ENCODE data around the gene FARS2. TPM values are rescaled to one million over a fixed set of nuclear protein-coding genes. Genes with fewer than 3 reads are reported as not detected.
A peak's percentile ranks its signal among the peaks of the same experiment; 100 is the strongest.
"Not testable (repeated sequence)": the region's sequence is repeated elsewhere in the genome, so short reads cannot be mapped to it uniquely, and the experiment has no call there.

The FARS2 gene
- total RNA-seq, 2 donors from 2014 or later: 20.7 to 26.4 TPM

- H3K27me3 Mint-ChIP-seq: no peaks in the 10 kb centered on the region
- no peak for DNase-seq
- peaks cover 16% of the 10 kb centered on the region for H3K4me1 Mint-ChIP-seq
- no peak overlapping the region for H3K27ac Mint-ChIP-seq
- no peaks in the 10 kb centered on the region for H3K9me3 ChIP-seq (ENCODE audit: control insufficient read depth, low read length, poor library complexity, severe bottlenecking)
- H3K4me3 Mint-ChIP-seq: no peak overlapping the region
- peaks cover 5% of the 10 kb centered on the region for H3K36me3 Mint-ChIP-seq (ENCODE audit: low read depth)
- ATAC-seq: no peak
Observed at GRCh38 chr6:5676701-5677100, 415.4 kb downstream of the FARS2 start.

GRCh38 chr6:5677219-5678000 lies 416.1 kb downstream of the FARS2 start:
- Mint-ChIP-seq H3K27ac (no peak overlapping the region), H3K4me1 (peaks cover 16% of the 10 kb centered on the region), H3K27me3 (no peaks in the 10 kb centered on the region), H3K36me3 (ENCODE audit: low read depth) (peaks cover 4% of the 10 kb centered on the region), H3K4me3 (no peak overlapping the region)
- DNase-seq (no peak), ATAC-seq (no peak)
- H3K9me3 ChIP-seq (ENCODE audit: control insufficient read depth, low read length, poor library complexity, severe bottlenecking): no peaks in the 10 kb centered on the region

- DNase-seq (no peak), ATAC-seq (no peak)
- Mint-ChIP-seq H3K4me3 (no peak overlapping the region), H3K27ac (peak overlapping the region; percentile 44), H3K4me1 (peaks cover 16% of the 10 kb centered on the region), H3K36me3 (ENCODE audit: low read depth) (peaks cover 7% of the 10 kb centered on the region), H3K27me3 (no peaks in the 10 kb centered on the region)
- no peaks in the 10 kb centered on the region for H3K9me3 ChIP-seq (ENCODE audit: control insufficient read depth, low read length, poor library complexity, severe bottlenecking)
Observed at GRCh38 chr6:5679270-5679669, 418.0 kb downstream of the FARS2 start.

- Mint-ChIP-seq H3K27ac (peak overlapping the region; percentile 44), H3K4me3 (no peak overlapping the region), H3K36me3 (ENCODE audit: low read depth) (peaks cover 7% of the 10 kb centered on the region), H3K4me1 (peaks cover 16% of the 10 kb centered on the region), H3K27me3 (no peaks in the 10 kb centered on the region)
- ATAC-seq (no peak), DNase-seq (no peak)
- no peaks in the 10 kb centered on the region for H3K9me3 ChIP-seq (ENCODE audit: control insufficient read depth, low read length, poor library complexity, severe bottlenecking)
Observed at GRCh38 chr6:5679691-5680090, 418.4 kb downstream of the FARS2 start.

GRCh38 chr6:5680095-5680494 lies 418.8 kb downstream of the FARS2 start:
- Mint-ChIP-seq H3K36me3 (ENCODE audit: low read depth) (peaks cover 7% of the 10 kb centered on the region), H3K4me3 (no peak overlapping the region), H3K27me3 (no peaks in the 10 kb centered on the region), H3K4me1 (peaks cover 16% of the 10 kb centered on the region), H3K27ac (no peak overlapping the region)
- ATAC-seq (no peak), DNase-seq (no peak)
- H3K9me3 ChIP-seq (ENCODE audit: control insufficient read depth, low read length, poor library complexity, severe bottlenecking): no peaks in the 10 kb centered on the region

GRCh38 chr6:5681480-5681879 lies 420.2 kb downstream of the FARS2 start:
- H3K4me1 Mint-ChIP-seq: peaks cover 16% of the 10 kb centered on the region
- no peaks in the 10 kb centered on the region for H3K9me3 ChIP-seq (ENCODE audit: control insufficient read depth, low read length, poor library complexity, severe bottlenecking)
- no peaks in the 10 kb centered on the region for H3K27me3 Mint-ChIP-seq
- ATAC-seq (peak; percentile 44), DNase-seq (no peak)
- peaks cover 7% of the 10 kb centered on the region for H3K36me3 Mint-ChIP-seq (ENCODE audit: low read depth)
- H3K27ac Mint-ChIP-seq: peak overlapping the region; percentile 61
- H3K4me3 Mint-ChIP-seq: no peak overlapping the region

GRCh38 chr6:5682530-5682929 lies 421.2 kb downstream of the FARS2 start:
- Mint-ChIP-seq H3K27me3 (no peaks in the 10 kb centered on the region), H3K4me1 (peaks cover 16% of the 10 kb centered on the region), H3K36me3 (ENCODE audit: low read depth) (peaks cover 7% of the 10 kb centered on the region), H3K27ac (no peak overlapping the region), H3K4me3 (no peak overlapping the region)
- ATAC-seq: no peak
- H3K9me3 ChIP-seq (ENCODE audit: control insufficient read depth, low read length, poor library complexity, severe bottlenecking): no peaks in the 10 kb centered on the region
- DNase-seq: no peak

GRCh38 chr6:5683747-5684146 lies 422.4 kb downstream of the FARS2 start:
- peaks cover 16% of the 10 kb centered on the region for H3K4me1 Mint-ChIP-seq
- not testable (repeated sequence) for H3K36me3 Mint-ChIP-seq (ENCODE audit: low read depth); DNase-seq; H3K9me3 ChIP-seq (ENCODE audit: control insufficient read depth, low read length, poor library complexity, severe bottlenecking); H3K27me3 Mint-ChIP-seq; ATAC-seq; H3K4me3 Mint-ChIP-seq; H3K27ac Mint-ChIP-seq

GRCh38 chr6:5684320-5685053 lies 423.2 kb downstream of the FARS2 start:
- no peaks in the 10 kb centered on the region for H3K9me3 ChIP-seq (ENCODE audit: control insufficient read depth, low read length, poor library complexity, severe bottlenecking)
- H3K4me1 Mint-ChIP-seq: peaks cover 13% of the 10 kb centered on the region
- ATAC-seq (no peak), DNase-seq (no peak)
- no peaks in the 10 kb centered on the region for H3K27me3 Mint-ChIP-seq
- no peak overlapping the region for H3K4me3 Mint-ChIP-seq
- peaks cover 5% of the 10 kb centered on the region for H3K36me3 Mint-ChIP-seq (ENCODE audit: low read depth)
- peak overlapping the region; percentile 19 for H3K27ac Mint-ChIP-seq

GRCh38 chr6:5693225-5694145 lies 432.2 kb downstream of the FARS2 start:
- Mint-ChIP-seq H3K36me3 (ENCODE audit: low read depth) (peaks cover 5% of the 10 kb centered on the region), H3K4me3 (no peak overlapping the region), H3K27me3 (no peaks in the 10 kb centered on the region), H3K27ac (peak overlapping the region; percentile 27), H3K4me1 (peaks cover 5% of the 10 kb centered on the region)
- no peaks in the 10 kb centered on the region for H3K9me3 ChIP-seq (ENCODE audit: control insufficient read depth, low read length, poor library complexity, severe bottlenecking)
- ATAC-seq: no peak
- no peak for DNase-seq

GRCh38 chr6:5695260-5696245 lies 434.2 kb downstream of the FARS2 start:
- no peak for DNase-seq
- H3K4me1 Mint-ChIP-seq: peaks cover 7% of the 10 kb centered on the region
- no peak overlapping the region for H3K4me3 Mint-ChIP-seq
- no peaks in the 10 kb centered on the region for H3K27me3 Mint-ChIP-seq
- H3K9me3 ChIP-seq (ENCODE audit: control insufficient read depth, low read length, poor library complexity, severe bottlenecking): no peaks in the 10 kb centered on the region
- no peak overlapping the region for H3K27ac Mint-ChIP-seq
- peaks cover 7% of the 10 kb centered on the region for H3K36me3 Mint-ChIP-seq (ENCODE audit: low read depth)
- no peak for ATAC-seq

GRCh38 chr6:5697508-5697907 lies 436.2 kb downstream of the FARS2 start:
- ATAC-seq: no peak
- H3K36me3 Mint-ChIP-seq (ENCODE audit: low read depth): peaks cover 4% of the 10 kb centered on the region

More at GRCh38 chr6:5697508-5697907, 436.2 kb downstream of the FARS2 start:
- Mint-ChIP-seq H3K27ac (no peak overlapping the region), H3K27me3 (no peaks in the 10 kb centered on the region), H3K4me1 (peaks cover 7% of the 10 kb centered on the region), H3K4me3 (no peak overlapping the region)
- DNase-seq: no peak
- no peaks in the 10 kb centered on the region for H3K9me3 ChIP-seq (ENCODE audit: control insufficient read depth, low read length, poor library complexity, severe bottlenecking)

Data from T-helper 17 cell (primary cell).